Ammon's horn (tissue), 1 donor: ENCODE results near the gene NEU2.
A peak's percentile ranks its signal among the peaks of the same experiment; 100 is the strongest.
"Not testable (repeated sequence)": the region's sequence is repeated elsewhere in the genome, so short reads cannot be mapped to it uniquely, and the experiment has no call there.

Experiments used
- DNase-seq: peaks from one replicate; pipeline ENCODE4 v3.0.0-alpha.2; 2016; ENCODE audit warnings: low spot score

NEU2 gene

DNA sequence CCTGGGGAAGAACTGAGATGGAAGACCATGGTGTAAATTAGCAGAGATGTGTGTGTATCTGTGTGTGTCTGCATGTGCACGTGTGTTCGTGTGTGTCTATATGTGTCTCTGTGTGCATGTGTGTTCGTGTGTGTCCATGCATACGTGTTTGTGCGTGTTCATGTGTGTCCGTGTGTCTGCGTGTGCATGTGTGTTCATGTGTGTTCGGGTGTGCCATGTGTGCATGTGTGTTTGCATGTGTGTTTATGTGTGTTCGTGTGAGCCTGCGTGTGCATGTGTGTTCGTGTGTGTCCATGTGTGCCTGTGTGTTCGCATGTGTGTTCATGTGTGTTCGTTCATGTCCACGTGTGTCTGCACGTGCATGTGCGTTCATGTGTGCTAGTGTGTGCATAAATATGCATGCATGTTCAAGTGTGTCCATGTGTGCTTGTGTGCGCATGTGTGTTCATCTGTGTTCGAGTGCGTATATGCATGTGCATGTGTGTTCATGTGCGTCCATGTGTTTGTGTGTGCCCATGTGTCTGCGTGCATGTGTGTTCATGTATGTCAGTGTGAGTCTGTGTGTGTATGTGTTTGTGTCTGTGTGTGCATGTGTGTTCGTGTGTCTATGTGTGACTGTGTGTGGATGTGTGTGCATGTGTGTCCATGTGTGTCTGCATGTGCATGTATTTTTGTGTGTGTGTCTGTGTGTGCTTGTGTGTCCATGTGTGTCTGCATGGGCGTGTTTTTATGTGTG is 3.1 kb downstream of the NEU2 start:
- DNase-seq: no peak

DNA sequence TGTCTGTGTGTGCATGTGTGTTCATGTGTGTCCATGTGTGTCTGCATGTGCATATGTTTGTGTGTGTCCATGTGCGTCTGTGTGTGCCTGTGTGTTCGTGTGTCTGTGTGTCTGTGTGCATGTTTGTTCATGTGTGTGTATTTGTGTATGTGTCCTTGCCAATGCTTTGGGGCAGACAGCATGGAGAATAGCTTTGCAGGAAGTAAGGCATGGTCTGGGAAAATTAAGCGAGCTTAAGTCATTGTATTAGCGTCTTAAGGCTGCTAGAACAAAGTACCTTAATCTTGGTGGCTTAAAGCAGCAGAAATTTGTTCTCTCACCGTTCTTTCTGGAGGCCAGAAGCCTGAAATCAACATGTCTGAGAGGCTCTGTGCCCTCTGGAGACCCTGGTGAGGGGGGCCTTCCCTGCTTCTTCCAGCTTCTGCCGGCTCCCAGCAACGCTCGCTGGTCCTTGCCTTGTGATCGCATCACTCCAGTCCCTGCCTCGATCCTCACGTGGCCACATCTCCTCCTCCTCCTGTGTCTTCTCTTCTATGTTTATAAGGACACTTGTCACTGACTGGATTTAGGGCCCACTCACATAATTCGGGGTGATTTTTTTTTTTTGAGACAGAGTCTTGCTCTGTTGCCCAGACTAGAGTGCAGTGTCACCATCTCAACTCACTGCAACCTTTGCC is 3.8 kb downstream of the NEU2 start:
- no peak for DNase-seq

DNA sequence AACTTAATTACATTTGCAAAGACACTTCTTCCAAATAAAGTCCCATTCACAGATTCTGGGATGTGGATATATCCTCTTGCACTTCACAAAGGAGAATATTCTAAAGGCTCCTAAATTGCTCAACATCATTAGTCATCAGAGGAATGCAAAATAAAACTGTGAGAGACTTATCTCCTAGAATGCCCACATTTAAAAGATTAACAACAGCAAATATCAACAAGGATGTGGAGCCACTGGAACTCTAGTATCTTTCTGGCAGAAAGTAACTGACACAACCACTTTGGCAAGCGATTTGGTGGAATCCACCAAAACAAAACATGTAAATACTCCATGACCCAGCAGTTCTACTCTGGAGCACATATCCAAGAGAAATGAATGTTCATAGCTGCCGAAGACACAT is 4.6 kb downstream of the NEU2 start:
- DNase-seq: no peak

DNA sequence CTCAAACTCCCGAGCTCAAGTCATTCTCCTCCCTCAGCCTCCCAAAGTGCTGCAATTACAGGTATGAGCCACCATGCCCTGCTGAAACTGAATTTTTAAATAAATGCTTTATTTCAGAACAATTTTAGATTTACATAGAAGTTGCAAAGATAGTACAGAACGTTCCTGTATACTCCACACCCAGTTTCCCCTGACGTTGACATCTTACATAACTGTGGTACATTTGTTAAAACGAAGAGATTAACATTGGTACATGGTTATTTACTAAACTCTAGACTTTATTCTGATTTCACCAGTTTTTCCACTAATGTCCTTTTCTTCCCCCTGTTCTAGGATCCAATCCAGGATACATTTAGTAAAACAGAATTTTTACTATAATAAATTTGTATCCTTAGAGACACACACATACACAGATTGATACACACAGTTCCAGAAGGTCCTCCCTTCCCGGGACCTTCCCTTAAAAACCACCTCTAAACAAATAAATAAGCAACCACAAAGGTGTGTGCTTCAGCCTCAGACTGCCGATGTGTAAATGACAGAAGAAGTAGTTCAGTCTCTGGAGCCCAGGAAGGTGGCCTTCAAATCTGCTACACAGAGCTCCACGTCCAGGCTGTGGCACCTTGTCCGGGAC is 6.9 kb downstream of the NEU2 start:
- DNase-seq: no peak

DNA sequence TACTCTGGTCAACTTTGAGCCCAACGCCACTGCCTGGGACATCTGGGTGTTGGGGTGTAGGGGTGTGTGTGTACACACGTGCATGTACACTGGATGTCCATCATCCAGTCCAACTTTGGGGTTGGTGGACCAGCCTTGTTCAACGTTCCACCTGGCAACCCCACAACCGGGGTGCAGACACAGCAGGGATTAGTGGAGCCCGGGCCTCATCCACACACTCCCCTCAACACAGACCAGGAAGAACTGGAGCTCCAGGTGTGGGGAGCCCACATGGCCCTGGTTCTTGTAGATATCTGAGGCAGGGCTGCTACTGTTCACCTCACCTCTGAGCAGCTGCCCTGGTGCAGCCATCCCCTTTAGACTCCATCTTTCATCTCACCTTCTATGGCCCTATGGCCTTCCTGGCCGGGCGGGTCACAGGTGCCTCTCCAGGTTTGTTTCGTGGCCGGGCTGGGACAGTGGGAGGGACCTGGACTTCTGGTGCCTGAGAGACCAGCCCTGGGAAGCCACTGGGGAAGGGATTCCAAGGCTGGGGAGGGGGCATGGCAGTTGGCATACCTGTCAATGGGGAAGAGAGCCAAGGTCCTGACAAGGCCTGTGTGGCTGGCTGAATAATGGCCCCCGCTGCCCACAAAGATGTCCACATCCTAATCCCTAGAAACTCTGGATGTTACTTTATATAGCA is 7.5 kb downstream of the NEU2 start:
- DNase-seq: no peak

DNA sequence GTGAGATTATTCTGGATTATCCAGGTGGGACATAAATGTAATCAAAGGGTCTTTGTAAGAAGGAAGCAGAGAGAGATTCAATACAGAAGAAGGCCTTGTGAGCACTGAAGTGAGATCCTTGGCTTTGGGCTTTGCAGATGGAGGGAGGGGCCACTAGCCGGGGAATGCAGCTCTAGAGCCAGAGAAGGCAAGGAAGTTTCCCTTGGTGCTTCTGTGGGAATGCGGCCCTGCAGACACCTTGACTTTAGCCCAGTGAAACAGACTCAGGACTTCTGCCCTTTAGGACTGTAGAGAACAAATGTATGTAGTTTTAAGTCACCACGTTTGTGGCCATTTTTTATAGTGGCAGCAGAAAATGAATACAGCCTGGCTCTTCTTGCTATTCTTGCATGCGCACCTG is 8.1 kb downstream of the NEU2 start:
- DNase-seq: no peak

DNA sequence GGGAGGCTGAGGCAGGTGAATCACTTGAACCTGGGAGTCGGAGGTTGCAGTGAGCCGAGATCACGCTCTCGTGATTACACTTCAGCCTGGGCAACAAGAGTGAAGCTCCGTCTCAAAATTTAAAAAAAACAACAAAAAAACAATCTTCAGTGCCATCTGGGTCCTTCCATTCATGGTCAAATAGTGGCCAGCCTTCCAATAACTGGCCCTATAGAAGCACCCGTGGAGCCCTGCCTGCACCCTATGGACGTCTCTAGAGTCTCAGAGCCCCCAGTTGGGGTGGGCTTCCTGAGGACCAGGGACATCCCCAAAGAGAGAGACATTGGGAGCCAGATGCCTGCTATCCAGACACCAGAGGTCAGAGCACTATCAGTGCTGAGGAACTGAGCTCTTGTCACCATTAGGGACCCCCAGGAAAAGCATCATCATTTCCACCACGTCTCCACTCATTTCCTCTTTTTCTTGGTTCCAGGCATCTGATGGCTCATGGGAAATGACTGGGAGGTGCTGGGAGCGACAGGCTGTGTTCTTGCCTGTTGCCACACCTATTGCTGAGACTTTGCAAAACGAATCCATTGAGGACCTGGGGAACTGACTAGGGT is 9.4 kb downstream of the NEU2 start:
- no peak for DNase-seq

DNA sequence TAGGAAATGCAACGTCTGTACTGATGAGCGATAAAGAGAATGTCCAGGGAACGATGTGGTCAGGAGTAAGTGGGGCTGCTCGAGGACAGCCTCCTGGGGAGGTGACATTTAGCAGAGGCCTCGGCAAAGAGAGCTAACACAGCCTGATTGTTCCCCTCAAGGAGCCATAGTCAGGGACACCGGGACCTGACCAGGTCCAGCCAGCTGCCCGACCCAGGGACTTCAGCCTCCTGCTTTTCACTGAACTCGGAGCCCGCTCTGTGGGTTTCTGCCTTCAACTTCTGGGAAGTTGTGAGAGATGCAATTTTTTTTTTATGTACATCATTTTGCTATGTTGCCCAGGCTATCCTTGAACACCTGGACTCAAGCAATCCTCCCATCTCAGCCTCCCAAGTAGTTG is 10.1 kb downstream of the NEU2 start:
- DNase-seq: no peak

DNA sequence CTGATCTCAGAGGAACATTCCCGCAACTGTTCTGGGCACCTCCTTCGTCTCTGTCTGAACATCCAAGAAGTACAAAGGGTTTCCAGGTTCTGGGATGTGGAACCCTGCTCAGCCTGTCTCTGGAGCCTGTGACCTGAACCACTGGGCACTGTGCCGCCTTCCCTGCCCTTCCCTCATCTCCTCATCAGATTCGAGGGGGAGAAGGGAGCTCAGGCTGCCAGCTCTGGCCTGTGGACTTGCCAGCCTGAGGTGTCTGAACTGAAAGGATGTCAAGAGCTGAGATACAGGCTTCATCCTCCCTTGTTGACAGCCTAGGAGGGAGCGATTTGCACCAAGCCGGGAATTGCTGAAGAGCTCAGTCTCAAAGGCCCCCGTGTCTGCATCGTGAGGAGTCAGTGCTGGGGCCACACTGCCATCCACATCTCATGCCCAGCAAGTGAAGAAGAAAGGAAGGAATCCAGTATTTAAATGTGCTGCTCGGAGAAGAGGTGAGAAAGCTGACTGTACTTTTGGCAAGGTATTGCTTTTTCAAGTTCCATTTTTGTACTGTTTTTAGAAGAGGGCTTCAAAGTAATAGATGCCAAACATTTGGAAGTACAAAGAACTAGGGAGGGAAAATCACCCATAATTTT is 12.6 kb downstream of the NEU2 start:
- DNase-seq: no peak

DNA sequence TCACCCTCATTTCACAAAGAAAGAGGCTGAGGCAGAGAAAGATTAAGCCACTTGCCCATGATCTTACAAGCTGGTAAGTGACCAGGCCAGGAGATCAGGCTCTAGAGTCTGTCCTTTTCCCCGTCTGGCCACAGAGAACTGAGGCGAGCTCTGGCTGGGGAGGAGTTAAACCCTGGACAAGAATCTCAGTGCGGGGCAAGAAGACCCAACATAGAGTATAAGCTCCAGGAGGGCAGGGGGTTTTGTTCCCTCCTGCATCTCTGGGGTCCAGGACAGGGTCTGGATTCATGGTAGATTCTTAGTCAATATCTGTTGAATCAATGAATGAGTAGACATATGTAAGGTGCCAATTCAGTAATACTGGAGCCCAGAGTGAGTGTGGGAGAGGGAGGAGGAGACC is 14.7 kb downstream of the NEU2 start:
- DNase-seq: no peak

DNA sequence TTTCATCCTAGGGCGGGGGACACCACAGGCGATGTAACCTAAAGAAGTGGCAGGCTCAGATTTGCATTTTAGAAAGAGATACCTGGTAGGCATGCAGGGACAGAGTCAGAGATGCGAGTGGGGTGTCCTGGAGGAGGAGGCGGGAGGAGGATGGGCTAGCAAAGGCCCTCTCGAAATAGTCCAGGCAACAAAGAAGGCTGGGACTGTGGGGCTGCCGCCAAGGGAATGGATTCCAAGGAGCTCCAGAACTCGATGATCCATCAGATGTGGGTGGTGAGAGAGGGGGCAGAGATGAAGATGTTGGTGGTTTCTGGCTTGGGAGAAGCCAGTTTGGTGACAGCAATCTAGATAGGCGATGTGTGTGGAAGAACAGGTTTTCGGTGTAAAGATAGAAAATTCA is 15.2 kb downstream of the NEU2 start:
- DNase-seq: no peak

DNA sequence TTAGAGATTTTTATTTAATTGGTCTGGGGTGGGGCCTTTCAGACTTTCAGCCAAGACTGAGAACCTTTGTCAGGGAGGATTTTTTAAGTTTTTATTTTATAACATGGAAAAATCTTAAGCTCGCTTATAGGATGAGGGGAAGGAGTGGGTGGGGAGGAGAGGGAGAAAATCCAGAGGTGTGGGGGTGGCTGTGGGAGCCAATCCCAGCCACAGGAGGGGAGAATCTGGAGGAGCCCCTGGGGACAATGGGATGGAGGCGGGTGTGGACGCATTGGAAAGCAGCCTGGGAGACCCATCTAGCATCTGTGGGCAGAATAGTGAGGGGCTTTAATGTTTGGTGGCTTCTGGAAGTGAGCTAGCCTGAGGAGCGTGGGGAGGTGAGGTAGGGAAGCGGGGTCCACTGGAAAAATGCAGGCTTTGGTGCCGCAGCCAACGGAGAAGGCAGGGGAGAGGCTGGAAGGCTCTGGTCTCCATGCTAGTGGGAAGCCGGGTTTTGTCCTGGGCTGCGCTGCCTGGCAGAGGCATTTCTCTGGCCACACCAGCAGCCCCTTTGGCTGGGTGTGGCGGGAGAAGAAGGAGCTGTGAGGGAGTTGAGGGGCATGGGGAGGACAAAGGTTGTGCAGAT is 16.2 kb downstream of the NEU2 start:
- DNase-seq: no peak

DNA sequence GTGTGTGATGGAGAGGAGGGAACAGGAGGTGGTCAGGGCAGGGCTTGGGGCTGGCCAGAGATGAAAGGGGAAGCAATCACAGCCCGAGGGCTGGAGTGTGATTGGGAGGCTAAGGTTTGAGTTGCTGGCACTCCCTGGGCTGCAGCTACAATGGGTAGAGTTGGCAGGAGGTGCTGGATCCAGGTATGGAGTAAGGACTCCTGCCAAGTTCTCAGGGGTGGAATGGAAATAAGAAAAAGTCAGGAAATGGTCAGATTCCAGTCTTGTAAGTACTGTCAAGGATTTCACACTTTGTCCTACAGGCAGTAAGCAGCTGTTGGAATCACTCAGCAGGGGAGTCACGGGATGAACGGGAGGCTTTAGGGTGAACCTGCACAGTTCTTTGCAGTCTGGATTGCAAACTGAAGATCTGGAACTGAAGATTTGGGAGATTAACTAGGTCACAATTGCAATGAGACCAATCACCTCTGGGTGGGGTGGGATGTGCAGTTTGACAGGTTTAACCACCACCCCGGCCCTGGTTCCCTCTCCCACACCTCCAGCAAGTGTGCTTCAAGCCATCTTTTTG is 16.8 kb downstream of the NEU2 start:
- no peak for DNase-seq

DNA sequence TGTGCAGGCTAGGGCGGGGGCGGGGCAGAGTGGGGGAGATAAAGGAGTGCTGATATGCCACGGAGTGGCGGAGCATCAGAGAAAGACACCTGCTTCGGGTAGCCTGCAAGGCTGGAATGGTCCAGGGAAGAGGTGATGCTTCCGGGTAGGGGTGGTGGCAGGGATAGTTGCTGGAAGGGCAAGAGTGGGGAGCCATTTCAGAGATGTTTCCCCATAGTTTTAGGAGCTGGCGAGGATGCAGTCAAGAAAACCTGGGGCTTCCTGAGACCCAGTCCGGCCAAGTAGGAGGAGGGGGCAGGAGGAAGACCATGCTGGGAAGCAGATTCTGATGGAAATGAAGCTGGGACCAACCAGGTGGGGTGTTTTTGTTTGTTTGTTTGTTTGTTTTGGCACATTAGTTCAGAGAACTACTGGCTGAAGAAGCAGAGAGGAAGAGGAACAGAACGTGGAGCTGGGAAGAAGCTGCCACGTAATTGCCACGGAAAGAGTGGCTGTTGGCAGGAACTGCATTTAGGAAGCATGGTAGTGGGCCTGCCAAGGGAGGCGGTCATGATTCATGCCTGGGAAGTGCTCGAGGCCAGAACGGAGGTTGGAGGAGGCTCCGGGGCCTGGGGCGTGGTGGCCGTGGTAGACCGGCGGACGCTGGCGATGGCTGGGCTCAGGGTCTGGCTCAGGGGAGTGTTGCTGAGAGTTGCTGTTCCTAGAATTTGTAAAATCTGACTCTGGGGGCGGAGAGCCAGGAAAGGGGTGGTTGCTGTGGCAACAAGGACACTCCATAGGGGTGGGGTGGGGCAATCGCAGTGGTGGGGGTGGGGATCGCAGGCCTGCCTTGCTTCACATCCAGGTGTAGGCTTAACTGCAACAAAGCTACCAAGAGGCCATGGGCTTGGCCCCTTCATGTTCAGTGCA is 19.0 kb downstream of the NEU2 start:
- no peak for DNase-seq

DNA sequence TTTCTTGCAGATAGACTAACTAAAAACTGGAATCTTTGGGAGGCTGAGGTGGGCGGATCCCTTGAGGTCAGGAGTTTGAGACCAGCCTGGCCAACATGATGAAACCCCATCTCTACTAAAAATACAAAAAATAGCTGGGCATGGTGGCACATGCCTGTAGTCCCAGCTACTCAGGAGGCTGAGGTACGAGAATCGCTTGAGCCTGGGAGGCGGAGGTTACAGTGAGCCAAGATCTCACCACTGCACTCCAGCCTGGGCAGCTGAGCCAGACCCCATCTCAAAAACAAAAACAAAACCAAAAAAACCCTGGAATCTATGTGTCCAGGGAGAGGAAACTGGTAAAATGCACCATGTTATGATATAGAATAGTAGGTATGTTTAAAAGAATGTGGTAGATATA is 20.0 kb downstream of the NEU2 start:
- DNase-seq: not testable (repeated sequence)

DNA sequence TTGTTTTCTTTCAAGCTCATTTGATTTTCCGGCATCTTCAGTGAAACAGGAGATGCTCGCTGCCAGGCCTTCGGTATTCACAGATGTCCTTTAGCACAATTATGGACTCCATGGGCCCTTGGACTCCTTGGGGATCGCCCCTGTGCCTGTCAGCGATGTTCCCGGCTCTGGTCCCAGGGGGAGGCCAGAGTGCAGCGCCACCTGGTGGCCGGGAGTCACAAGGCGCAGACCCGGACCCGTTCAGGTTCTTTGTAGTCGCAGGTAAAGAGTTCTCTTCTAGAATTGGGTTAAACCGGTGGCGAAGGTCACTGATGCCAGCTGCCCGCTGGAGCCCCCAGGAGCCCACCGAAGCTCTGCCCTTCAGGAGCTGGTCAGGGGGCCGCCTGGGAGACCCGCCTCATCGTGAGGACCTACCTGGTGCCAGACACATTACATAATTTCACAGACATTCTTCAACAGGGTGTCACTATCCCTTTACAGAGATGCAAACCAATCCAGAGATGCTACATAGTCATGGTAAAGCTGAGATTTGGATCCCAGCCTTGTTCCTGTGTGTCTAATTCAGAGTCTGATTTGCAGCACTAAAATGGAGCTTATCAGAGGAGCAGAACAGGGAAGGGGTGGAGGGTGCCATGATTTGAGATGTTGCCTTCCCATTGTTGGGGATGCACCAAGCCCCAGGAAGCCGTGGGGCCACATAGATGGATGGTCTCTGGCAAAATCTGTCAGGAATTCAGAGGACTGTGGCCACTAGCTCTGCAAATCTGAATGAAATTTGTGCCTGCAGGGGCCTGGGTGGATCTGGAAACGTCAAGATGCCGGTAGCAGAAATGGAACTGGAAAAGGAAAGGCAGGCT is 21.7 kb downstream of the NEU2 start:
- peak; percentile 67 for DNase-seq

DNA sequence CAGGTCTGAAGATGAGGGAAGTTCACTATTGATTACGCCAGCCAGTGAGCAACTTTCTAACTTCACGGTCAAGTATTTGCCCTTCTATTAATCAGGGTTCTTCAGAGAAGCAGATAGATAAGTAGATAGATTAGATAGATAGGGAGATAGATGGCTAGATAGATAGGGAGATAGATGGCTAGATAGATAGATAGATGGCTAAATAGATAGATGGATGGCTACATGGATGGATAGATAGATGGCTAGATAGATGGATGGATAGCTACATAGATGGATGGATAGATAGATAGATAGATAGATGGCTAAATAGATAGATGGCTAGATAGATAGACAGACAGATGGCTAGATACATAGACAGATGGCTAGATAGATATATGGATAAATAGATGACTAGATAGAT is 22.9 kb downstream of the NEU2 start:
- no peak for DNase-seq

DNA sequence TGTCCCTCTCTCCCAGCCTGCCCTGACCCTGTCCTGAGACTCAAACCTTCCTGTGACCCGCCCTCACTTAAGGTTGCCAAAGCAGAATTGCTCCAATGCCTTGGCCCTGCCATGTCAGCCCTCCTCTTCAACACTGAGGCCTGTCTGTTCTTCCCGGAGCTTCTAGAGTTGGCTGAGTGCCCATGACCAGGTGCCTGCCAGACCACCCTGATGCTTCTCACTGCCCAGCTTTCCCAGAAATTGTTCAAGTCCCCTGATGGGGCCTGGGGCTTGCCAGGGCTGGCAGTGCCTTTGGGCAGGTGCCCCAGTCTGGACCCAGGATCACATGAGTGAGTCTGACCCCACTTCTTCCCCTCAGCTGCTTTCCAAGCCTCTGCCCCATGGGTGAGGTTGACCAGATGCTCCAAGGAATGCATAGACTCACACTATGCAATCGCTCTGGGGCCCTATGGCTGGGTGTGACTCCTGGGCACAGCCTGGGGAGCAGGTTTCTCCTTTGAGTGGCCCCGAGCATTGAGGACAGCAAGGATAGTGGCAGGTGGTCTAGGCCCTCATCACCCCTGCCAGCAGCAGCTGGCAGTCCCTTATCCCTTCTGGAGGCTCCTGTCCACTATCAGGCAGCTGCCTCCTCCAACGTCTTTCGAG is 24.6 kb downstream of the NEU2 start:
- no peak for DNase-seq
